RWPE2 (cell line): Measurements from ENCODE around the gene MCF2L2.

Experiments
- ATAC-seq: fragments of 200-7000 bp; cut with Tn5 transposase; 3 replicates; pipeline ENCODE4 v1.9.1; 2021; ENCODE audit warnings: low read depth
- DNase-seq: peaks from one replicate; pipeline ENCODE4 v3.0.0-alpha.2; 2020; ENCODE audit warnings: low spot score
- H3K27ac ChIP-seq: fragments of 450-650 bp; 2 replicates; pipeline ENCODE4 v1.5.1; 2017; ENCODE audit warnings: mild to moderate bottlenecking; ENCODE audit not compliant: poor library complexity, severe bottlenecking
- H3K27me3 ChIP-seq: fragments of 250-450 bp; sonication (Bioruptor Pico); 2 replicates; pipeline ENCODE4 v1.5.1; 2021; ENCODE audit warnings: mild to moderate bottlenecking, moderate library complexity; ENCODE audit not compliant: insufficient read depth, poor library complexity, severe bottlenecking
- H3K36me3 ChIP-seq: fragments of 250-450 bp; sonication (Bioruptor Pico); 2 replicates; pipeline ENCODE4 v1.5.1; 2020; ENCODE audit warnings: low read depth, mild to moderate bottlenecking, moderate library complexity
- H3K4me1 ChIP-seq: fragments of 250-450 bp; sonication (Bioruptor Pico); 2 replicates; pipeline ENCODE4 v1.5.1; 2021; ENCODE audit warnings: mild to moderate bottlenecking, moderate library complexity; ENCODE audit not compliant: insufficient read depth, poor library complexity, severe bottlenecking
- H3K4me3 ChIP-seq: fragments of 250-450 bp; sonication (Bioruptor Pico); 2 replicates; pipeline ENCODE4 v1.5.1; 2021; ENCODE audit warnings: mild to moderate bottlenecking, moderate library complexity; ENCODE audit not compliant: severe bottlenecking
- H3K9me3 ChIP-seq: fragments of 250-450 bp; sonication (Bioruptor Pico); 2 replicates; pipeline ENCODE4 v1.5.1; 2021; ENCODE audit warnings: mild to moderate bottlenecking, moderate library complexity; ENCODE audit not compliant: severe bottlenecking
- CTCF ChIP-seq: fragments of 450-650 bp; IDR thresholded peaks from one replicate; pipeline ENCODE4 v1.5.1; 2017; ENCODE audit warnings: mild to moderate bottlenecking, moderate library complexity; ENCODE audit not compliant: poor library complexity, severe bottlenecking

MCF2L2 gene

GRCh38 chr3:183213415-183214276, 214.8 kb downstream of the MCF2L2 start:
- no peaks in the 10 kb centered on the region for H3K4me1 ChIP-seq
- H3K4me3 ChIP-seq = no peak overlapping the region
- H3K27ac ChIP-seq = no peak overlapping the region
- no peak for ATAC-seq
- H3K27me3 ChIP-seq = no peaks in the 10 kb centered on the region
- no peaks in the 10 kb centered on the region for H3K36me3 ChIP-seq
- no peak for TF ChIP-seq CTCF
- H3K9me3 ChIP-seq = no peaks in the 10 kb centered on the region
- DNase-seq = no peak

GRCh38 chr3:183212565-183212964, 215.9 kb downstream of the MCF2L2 start:
- TF ChIP-seq CTCF = no peak
- Histone ChIP-seq H3K27ac (no peak overlapping the region), H3K4me1 (no peaks in the 10 kb centered on the region), H3K9me3 (no peaks in the 10 kb centered on the region), H3K36me3 (no peaks in the 10 kb centered on the region), H3K27me3 (no peaks in the 10 kb centered on the region), H3K4me3 (no peak overlapping the region)
- DNase-seq (no peak), ATAC-seq (no peak)

GRCh38 chr3:183212096-183212495, 216.3 kb downstream of the MCF2L2 start:
- H3K36me3 ChIP-seq = no peaks in the 10 kb centered on the region
- no peak for TF ChIP-seq CTCF
- no peak for ATAC-seq
- no peak for DNase-seq
- no peaks in the 10 kb centered on the region for H3K9me3 ChIP-seq
- H3K27ac ChIP-seq = no peak overlapping the region
- H3K4me1 ChIP-seq = no peaks in the 10 kb centered on the region
- H3K4me3 ChIP-seq = no peak overlapping the region
- no peaks in the 10 kb centered on the region for H3K27me3 ChIP-seq

- no peaks in the 10 kb centered on the region for H3K36me3 ChIP-seq
- H3K4me3 ChIP-seq = no peak overlapping the region
- no peak overlapping the region for H3K27ac ChIP-seq
- no peaks in the 10 kb centered on the region for H3K27me3 ChIP-seq
- H3K9me3 ChIP-seq = no peaks in the 10 kb centered on the region
- TF ChIP-seq CTCF = no peak
- DNase-seq (no peak), ATAC-seq (no peak)
- H3K4me1 ChIP-seq = no peaks in the 10 kb centered on the region
Observed at GRCh38 chr3:183211352-183211751, 217.1 kb downstream of the MCF2L2 start.

GRCh38 chr3:183210862-183211341, 217.5 kb downstream of the MCF2L2 start:
- no peaks in the 10 kb centered on the region for H3K36me3 ChIP-seq
- TF ChIP-seq CTCF = no peak
- no peaks in the 10 kb centered on the region for H3K9me3 ChIP-seq
- no peaks in the 10 kb centered on the region for H3K4me1 ChIP-seq
- ATAC-seq = no peak
- no peak for DNase-seq
- no peaks in the 10 kb centered on the region for H3K27me3 ChIP-seq
- no peak overlapping the region for H3K4me3 ChIP-seq
- no peak overlapping the region for H3K27ac ChIP-seq
